Nucleus accumbens (tissue), 56 donors: ENCODE measurements around the gene CSNK1D.
"Not testable (repeated sequence)": the region's sequence is repeated elsewhere in the genome, so short reads cannot be mapped to it uniquely, and the experiment has no call there.

Source experiments
- DNase-seq, 56 donors: peaks; one replicate each; lab custom pipeline; 2025; lab: John Stamatoyannopoulos, UW

The CSNK1D gene

GRCh38 chr17:82218349-82219075 lies 55.0 kb downstream of the CSNK1D start:
- no peak for DNase-seq

GRCh38 chr17:82217530-82218204 lies 55.8 kb downstream of the CSNK1D start:
- peak in 7 of 56 donors; percentile 20 to 53 (median 27) for DNase-seq

DNA sequence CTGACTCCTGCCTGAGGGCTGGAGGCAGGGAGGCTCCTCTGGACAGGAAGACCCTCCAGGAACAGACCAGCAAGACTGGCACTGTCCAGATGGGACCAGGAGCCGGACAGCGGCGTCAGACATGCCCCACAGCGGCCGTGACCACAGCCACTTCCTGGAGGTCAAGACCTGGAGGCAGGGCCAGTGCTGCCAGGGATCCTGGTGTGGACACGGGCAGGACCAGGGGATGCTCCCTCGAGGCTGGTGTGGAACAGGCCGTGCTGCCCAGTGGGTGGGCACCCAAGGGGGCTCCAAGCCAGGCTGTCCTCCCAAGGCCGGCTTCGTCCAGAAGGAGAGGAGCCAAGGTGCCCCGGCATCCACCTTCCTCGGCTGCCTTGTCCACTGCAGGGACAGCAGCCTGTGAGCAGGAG lies 56.4 kb downstream of the CSNK1D start:
- DNase-seq = no peak

DNA sequence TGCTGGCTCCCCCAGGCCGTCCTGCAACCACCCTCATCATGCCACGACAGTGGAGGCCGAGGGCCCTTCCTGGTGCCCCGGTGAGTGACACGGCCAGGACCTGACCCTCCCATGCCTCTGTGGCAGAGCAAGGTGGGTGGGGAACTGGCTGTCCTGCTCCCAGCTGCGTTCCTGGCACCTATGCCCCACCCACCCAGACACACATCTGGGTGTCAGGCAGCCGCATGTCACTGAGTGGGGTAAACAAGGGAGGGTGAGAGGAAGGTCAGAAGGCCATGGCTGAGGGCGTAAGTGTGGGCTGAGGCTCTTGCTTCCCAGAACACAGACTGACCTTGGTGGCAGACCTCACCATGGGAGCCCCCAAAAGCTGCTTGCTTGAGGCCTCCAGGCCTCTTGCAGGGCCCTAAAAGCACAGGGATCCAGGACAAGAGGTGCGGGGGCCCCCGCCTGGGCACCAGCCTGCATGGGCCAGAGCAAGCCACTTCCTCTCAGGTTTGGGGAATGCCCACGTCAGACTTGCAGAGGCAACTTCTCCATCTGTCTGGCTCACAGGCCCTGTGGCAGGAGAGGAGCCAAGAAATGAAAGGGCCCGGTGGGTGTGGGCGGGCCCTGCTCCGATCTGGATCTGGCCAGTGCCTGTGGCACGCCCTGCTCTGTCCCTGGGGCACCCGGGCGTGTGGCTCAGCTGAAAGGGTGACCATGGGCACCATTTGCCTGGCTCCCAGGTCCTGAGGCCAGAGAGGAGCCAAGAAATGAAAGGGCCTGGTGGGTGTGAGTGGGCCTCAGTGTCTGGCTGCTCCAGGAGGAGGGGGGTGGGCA lies 57.0 kb downstream of the CSNK1D start:
- peak in 15 of 56 donors; percentile 13 to 53 (median 31) for DNase-seq

DNA sequence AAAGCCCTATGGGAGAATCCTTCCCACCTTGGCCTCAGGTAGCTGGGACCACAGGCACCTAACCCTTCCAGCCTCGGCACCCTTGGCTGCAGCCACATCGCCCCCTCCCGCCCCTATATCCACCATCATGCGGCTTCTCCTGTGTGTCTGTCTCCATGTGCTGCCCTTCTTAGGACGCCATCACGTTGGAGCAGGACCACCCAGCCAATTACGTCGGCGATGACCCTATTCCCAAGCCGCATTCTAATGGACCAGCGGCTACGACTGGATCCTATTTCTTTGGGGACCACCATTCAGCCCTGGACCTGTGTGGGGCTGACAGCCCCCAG lies 57.6 kb downstream of the CSNK1D start:
- DNase-seq = no peak

- peak in 1 of 56 donors; percentile 8 for DNase-seq
Measured at GRCh38 chr17:82215095-82215971, 58.2 kb downstream of the CSNK1D start.

- no peak for DNase-seq
Measured at GRCh38 chr17:82214012-82214628, 59.4 kb downstream of the CSNK1D start.

DNA sequence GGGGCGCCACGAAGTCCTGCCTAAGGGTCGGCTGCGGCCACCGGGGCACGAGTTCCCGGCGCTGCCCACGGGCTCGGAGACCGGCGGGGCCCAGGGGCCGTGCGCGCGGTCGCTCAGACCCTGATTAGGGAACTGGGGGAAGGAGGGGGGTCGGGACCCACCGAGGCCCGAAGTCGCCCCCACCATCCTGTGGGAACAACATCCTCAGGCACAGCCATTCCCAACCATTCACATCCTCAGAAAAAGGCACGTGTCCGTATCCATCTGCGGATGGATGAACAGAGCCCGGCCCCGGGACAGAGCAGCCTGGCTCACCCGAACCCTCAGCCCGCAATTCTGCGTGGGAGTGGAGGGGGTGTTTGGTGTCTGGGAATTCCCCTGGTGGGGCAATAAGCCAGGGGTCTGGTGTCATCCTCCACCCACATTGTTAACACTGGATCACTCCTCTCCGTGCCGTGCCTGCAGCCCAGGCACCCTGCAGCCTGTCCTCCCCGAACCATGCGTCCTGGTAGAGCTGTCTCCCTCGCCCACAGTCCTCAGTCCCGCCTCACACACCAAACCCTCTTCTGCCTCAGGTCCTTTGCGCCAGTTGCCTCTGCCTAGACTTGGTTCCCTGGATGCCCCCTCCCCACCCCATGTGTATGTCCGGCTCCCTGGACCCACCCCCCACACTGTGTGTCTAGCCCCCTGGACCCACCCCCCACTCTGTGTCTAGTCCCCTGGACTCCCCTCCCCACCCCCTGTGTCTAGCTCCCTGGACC lies 60.1 kb downstream of the CSNK1D start:
- DNase-seq = peak in 34 of 56 donors; percentile 10 to 76 (median 48)

- peak in 49 of 56 donors; percentile 18 to 80 (median 52) for DNase-seq
Measured at GRCh38 chr17:82212331-82213250, 60.9 kb downstream of the CSNK1D start, which contains the start of gene CCDC57. TSS of gene CCDC57 (minus strand) at chr17:82212842. CDS start at chr17:82201944, 10,898 bp downstream.

GRCh38 chr17:82210655-82211054 lies 62.8 kb downstream of the CSNK1D start:
- DNase-seq = not testable (repeated sequence)

GRCh38 chr17:82205720-82206508 lies 67.6 kb downstream of the CSNK1D start:
- DNase-seq = peak in 49 of 56 donors; percentile 13 to 84 (median 51)

DNA sequence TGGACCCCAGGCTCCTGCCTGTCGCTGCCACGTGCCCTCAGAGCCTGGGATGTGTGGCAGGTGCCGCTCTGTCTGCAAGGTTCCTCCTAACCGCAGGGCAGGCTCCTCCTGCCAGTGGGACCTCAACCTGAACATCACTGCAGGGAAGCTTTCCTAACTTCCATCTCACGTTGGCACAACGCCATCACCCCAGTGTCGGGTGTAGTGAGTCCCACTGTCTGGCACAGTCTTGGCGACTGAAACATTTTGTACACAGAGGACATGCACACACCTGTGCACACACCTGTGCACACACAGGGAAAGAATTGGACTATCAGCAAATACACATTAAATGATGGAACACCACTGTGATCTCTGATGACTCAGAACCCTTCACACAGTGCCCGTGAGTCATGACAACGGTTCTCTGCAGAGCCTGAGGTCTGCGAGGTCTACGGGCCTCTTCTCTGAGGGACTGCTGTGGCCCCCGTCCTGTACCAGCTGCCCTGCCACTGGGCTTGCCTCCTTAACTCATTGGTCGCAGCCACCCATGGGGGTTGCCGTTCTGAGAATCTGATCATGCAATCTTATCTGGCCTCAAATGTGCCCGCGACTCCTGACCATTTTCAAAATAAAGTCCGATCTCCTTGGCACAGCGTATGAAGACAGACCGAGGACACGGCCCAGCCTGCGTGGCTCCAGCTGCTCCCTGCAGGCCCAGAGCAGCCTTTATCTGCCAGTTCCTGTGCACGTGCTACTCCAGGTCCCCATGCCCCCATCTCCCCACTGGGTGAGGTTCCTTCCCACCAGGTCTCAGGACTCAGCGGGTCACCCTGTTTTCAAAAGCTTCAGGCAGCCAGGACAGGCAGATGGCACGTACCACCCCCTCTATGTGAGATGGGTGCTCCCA lies 68.4 kb downstream of the CSNK1D start:
- peak in 3 of 56 donors; percentile 18 to 35 (median 18) for DNase-seq

- DNase-seq = no peak
Measured at GRCh38 chr17:82203920-82204319, 69.6 kb downstream of the CSNK1D start.

- no peak for DNase-seq
Measured at GRCh38 chr17:82202981-82203380, 70.5 kb downstream of the CSNK1D start.

DNA sequence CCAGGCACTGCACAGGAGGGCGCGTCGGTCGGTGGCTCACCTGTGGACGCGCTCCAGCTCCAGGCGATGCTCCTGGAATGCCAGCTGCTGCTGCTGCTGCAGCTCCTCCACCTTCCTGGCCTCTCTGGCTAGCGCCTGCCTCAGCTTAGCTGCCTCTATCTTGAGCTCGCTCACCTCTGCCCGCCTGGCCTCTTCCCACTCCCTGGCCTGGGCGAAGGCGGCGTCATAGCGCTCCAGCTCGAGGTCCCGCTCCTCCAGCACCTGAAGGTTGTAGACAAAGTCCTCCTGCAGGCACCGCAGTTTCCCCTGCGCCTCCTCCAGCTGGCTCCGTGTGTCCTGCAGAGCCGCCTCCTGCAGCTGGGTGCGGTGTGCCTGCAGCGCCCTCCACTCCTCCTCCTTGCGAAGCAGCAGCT lies 72.0 kb downstream of the CSNK1D start:
- DNase-seq = no peak
